HUES64 (cell line): ENCODE data around the gene FANCE.
A peak's percentile ranks its signal among the peaks of the same experiment; 100 is the strongest.

ENCODE experiments used
- H3K27ac ChIP-seq: 2 replicates; pipeline ENCODE4 v1.7.0; 2013; ENCODE audit warnings: low read depth, low read length, inconsistent platforms
- H3K27me3 ChIP-seq: 2 replicates; pipeline ENCODE4 v1.6.1; 2013; ENCODE audit warnings: mild to moderate bottlenecking, low read length; ENCODE audit not compliant: insufficient read depth
- H3K36me3 ChIP-seq: 2 replicates; pipeline ENCODE4 v1.6.1; 2013; ENCODE audit warnings: mild to moderate bottlenecking, low read length; ENCODE audit not compliant: insufficient read depth
- H3K4me1 ChIP-seq: 2 replicates; pipeline ENCODE4 v1.6.1; 2013; ENCODE audit warnings: mild to moderate bottlenecking, low read length, moderate library complexity; ENCODE audit not compliant: insufficient read depth
- H3K4me3 ChIP-seq: 2 replicates; pipeline ENCODE4 v1.5.1; 2013; ENCODE audit warnings: mild to moderate bottlenecking, low read length, moderate library complexity
- H3K9ac ChIP-seq: 2 replicates; pipeline ENCODE4 v1.6.1; 2013; ENCODE audit warnings: mild to moderate bottlenecking, low read depth, low read length
- H3K9me3 ChIP-seq: 2 replicates; pipeline ENCODE4 v1.6.1; 2013; ENCODE audit warnings: low read depth, low read length; ENCODE audit not compliant: insufficient read depth
- WGBS: fragments of 150-250, 120-280 bp; methylation state at CpG from one replicate; pipeline ENCODE4 v1.1.7; 2013; ENCODE audit warnings: missing lambda C conversion rate; 5-methylcytosine and 5-hydroxymethylcytosine counted together

The FANCE gene

DNA sequence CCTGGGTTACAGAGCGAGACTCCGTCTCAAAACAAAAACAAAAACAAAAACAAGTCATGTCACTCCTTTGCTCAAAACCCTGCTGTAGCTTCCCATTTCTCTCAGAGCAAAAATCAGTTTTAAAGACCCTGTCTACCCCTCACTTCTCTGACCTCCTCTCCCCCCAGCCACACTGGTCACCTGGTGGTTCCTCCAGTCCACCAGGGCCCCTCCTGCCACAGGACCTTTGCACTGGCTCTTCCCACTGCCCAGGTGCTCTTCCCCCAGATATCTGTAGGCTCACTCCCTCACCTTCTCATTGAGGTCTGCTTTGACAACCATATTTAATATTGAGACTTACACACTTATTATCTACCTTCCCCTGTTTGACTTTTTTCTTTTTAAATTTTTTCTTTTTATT lies 49.6 kb downstream of the FANCE start:
- Histone ChIP-seq H3K36me3 (no peaks in the 10 kb centered on the region), H3K4me1 (peaks cover 18% of the 10 kb centered on the region)
- WGBS = 97% methylated on average over 2 of the region's 2 CpGs

DNA sequence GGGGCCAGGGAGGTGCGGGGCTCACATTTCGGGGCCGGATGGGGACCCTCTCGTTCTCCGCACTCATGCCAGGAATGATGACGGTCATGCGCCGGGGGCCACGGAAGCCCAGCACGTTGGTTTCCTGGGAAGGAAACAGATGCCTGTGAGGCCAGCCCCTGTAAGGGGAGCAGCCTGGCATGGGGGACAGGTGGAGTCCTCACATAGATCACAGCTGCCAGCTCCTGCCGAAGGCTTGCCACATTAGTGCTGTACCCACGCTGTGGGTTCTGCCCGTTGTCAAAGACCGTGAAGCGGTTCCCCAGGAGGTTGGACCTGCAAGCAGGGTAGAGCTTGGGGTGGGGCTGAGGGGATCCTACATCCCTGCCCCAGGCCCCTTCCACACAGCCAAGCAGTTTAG lies 51.4 kb downstream of the FANCE start:
- peaks cover 4% of the 10 kb centered on the region for H3K27me3 ChIP-seq
- H3K9ac ChIP-seq = no peak overlapping the region
- H3K4me3 ChIP-seq = no peak overlapping the region
- H3K4me1 ChIP-seq = peaks cover 24% of the 10 kb centered on the region
- WGBS = 90% methylated on average over 15 of the region's 15 CpGs
- H3K36me3 ChIP-seq = no peaks in the 10 kb centered on the region
- H3K9me3 ChIP-seq = no peaks in the 10 kb centered on the region
- no peak overlapping the region for H3K27ac ChIP-seq

More for the DNA sequence above, 49.6 kb downstream of the FANCE start:
- H3K27me3 ChIP-seq = peaks cover 8% of the 10 kb centered on the region
- no peaks in the 10 kb centered on the region for H3K9me3 ChIP-seq
- H3K27ac ChIP-seq = no peak overlapping the region
- no peak overlapping the region for H3K4me3 ChIP-seq
- H3K9ac ChIP-seq = no peak overlapping the region

DNA sequence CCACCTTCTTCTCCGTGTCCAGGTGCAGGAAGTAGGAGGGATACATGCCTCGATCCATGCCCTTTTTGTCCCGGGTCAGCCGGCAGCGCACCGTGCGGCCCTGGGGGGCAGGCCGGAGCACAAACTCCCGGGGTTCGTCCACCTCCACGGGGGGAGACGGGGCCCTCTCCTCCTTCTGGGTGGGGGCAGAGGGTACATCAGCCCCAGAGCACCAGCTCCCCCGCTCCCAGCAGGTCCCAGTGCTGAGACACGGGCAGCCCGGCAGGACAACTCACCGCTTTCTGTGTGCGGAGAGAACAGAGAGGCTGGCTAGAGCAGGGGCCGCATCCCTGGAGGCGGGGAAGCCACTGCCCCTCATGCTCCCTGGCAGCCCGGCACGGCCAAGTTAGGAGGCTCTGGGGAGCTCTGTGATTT lies 53.9 kb downstream of the FANCE start:
- Histone ChIP-seq H3K36me3 (no peaks in the 10 kb centered on the region), H3K9me3 (no peaks in the 10 kb centered on the region), H3K9ac (no peak overlapping the region), H3K27me3 (no peaks in the 10 kb centered on the region; the same call in 1 of the 2 replicates), H3K4me3 (peak overlapping the region; percentile 27), H3K27ac (no peak overlapping the region), H3K4me1 (peaks cover 20% of the 10 kb centered on the region; the same call in 1 of the 2 replicates)
- 40% methylated on average over 21 of the region's 21 CpGs for WGBS

DNA sequence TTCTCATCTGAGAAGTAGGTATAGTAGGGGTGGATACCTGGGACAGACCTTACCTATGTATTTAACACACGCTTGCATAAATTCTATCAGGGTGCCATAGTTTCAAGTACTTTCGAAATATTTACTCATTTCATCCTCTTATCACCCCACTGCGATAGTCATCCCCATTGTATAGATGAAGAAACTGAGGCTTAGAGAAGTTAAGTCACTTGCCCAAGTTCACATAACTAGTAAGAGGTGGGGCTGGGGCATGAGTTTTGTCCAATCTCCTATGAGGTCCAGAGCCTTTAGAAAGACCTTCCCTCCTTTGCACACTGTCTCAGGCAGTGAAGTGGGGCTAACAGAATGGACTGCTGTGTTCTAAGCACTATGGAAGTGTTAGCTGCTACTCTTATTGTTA lies 54.4 kb downstream of the FANCE start:
- Histone ChIP-seq H3K27me3 (no peaks in the 10 kb centered on the region; the same call in 1 of the 2 replicates), H3K9me3 (no peaks in the 10 kb centered on the region), H3K9ac (no peak overlapping the region)

DNA sequence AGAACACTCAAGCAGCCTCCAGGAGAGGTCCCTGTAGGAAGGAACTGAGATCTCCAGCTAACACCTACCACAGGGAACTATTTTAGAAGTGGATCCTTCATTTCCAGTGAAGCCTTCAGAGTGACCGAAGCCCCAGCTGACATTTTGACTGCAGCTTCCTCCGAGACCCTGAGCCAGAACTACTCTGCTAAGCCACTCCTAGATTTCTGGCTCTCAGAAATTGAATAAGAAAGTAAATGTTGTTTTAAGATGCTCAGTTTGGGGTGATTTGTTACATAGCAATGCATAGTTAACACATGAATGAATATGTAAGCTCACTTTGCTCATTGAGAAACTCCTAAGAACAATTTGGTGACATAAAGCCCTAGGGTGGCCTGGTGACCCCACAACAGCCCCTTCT lies 55.1 kb downstream of the FANCE start:
- H3K4me1 ChIP-seq = peaks cover 21% of the 10 kb centered on the region; the same call in 1 of the 2 replicates
- H3K36me3 ChIP-seq = no peaks in the 10 kb centered on the region
- H3K27ac ChIP-seq = no peak overlapping the region
- 82% methylated on average over 2 of the region's 2 CpGs for WGBS
- no peaks in the 10 kb centered on the region for H3K9me3 ChIP-seq
- no peak overlapping the region for H3K9ac ChIP-seq
- H3K4me3 ChIP-seq = no peak overlapping the region
- no peaks in the 10 kb centered on the region; the same call in 1 of the 2 replicates for H3K27me3 ChIP-seq

More for the DNA sequence above, 54.4 kb downstream of the FANCE start:
- Histone ChIP-seq H3K4me3 (no peak overlapping the region), H3K4me1 (peaks cover 20% of the 10 kb centered on the region; the same call in 1 of the 2 replicates), H3K36me3 (no peaks in the 10 kb centered on the region), H3K27ac (no peak overlapping the region)
- 100% methylated on average over 3 of the region's 3 CpGs for WGBS

DNA sequence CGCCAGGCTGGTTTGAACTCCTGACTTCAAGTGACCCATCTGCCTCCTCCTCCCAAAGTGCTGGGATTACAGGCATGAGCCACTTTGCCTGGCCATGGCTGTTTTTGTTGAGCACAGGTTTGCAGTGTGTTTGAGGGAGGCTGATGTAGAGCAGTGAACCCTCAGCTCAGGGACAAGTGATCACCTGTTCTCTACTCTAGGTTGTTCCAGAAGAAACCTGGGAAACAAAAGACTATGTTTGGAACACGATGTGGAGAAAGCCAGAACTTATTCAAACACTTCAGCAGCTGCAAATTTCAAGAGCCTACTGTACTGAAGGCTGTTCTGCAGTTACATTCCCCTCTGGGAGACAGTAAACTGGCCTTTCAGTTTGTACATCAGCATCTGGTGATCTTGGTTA lies 55.9 kb downstream of the FANCE start:
- Histone ChIP-seq H3K4me3 (no peak overlapping the region), H3K27me3 (no peaks in the 10 kb centered on the region; the same call in 1 of the 2 replicates), H3K9me3 (no peaks in the 10 kb centered on the region), H3K9ac (no peak overlapping the region), H3K36me3 (no peaks in the 10 kb centered on the region), H3K4me1 (peaks cover 23% of the 10 kb centered on the region; the same call in 1 of the 2 replicates), H3K27ac (no peak overlapping the region)
- WGBS = 86% methylated on average over 2 of the region's 2 CpGs

DNA sequence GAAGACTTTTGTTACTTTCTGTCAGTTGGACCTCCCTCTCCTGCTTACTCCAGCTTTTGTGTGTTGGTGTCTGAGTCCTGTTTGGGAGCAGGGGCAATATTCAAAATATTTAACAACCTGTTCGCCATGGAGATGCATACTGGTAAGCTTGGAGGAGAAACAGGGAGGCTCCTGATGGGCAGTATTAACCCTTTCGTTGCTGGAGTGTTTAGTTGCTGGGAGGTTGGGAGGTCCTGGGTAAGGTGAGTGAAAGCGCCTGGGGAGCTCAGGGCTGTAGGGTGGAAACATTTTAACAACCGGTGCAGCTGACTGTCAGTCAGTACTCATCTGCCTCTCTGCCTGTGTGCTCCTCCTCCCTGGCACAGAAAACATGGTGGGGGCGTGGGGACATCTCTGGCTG lies 56.4 kb downstream of the FANCE start:
- Histone ChIP-seq H3K4me1 (peaks cover 23% of the 10 kb centered on the region; the same call in 1 of the 2 replicates), H3K36me3 (no peaks in the 10 kb centered on the region), H3K9me3 (no peaks in the 10 kb centered on the region), H3K27me3 (no peaks in the 10 kb centered on the region; the same call in 1 of the 2 replicates), H3K27ac (no peak overlapping the region), H3K9ac (no peak overlapping the region), H3K4me3 (no peak overlapping the region)
- 55% methylated on average over 5 of the region's 5 CpGs for WGBS

DNA sequence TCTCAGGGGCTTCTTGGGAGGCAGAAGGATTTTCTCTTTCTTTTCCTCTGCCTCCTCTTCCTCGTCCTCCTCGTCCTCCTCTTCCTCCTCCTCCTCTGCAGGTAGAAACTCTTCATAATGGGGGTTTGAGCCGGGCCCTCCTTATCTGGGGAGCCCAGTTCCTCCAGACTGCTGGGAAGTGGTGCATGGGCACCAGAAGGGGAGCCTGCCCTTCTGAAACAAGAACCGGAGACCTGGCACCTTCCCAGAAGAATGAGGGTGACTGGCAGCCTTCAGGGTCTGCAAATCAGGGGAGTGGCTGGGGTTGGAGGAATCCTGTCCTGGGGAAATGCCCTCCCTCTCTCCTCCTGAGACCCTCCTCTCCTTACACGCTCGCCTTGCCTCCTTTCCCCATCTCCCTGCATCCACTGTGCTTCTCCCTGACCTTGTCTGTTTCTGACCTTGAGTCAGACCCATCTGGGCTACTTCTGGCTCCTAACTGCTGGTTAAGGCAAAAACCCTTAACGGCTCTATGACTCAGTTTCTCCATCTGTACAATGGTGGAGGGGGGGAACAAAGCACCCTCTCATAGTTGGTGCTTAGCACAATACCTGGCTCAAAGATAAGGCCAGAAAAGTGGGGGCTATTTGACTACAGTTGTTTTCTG lies 58.9 kb downstream of the FANCE start:
- H3K27me3 ChIP-seq = no peaks in the 10 kb centered on the region; the same call in 1 of the 2 replicates
- WGBS = 83% methylated on average over 7 of the region's 7 CpGs

DNA sequence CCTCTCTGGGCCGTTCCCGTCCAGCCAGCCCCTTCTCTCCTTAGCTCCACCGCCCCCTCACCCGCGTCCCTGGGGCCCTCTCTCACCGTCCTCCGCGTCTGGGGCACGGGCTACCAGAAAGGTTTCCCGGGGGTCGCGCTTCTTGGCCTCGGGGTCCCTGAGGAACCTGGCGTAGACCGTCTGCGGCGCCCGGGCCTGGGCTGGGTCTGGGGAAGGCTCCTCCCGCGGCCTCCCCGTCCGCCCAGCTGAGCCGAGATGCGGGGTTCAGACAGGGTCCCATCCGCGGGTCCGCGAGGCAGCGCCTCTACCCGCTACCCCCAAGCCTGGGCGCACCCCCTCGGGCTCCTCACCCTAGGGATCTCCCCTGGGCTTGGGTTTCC lies 59.4 kb downstream of the FANCE start:
- H3K9ac ChIP-seq = no peak overlapping the region
- H3K4me3 ChIP-seq = no peak overlapping the region
- no peaks in the 10 kb centered on the region for H3K9me3 ChIP-seq
- H3K4me1 ChIP-seq = peaks cover 19% of the 10 kb centered on the region; the same call in 1 of the 2 replicates
- H3K27me3 ChIP-seq = no peaks in the 10 kb centered on the region
- WGBS = 80% methylated on average over 32 of the region's 32 CpGs
- no peaks in the 10 kb centered on the region for H3K36me3 ChIP-seq
- H3K27ac ChIP-seq = no peak overlapping the region

More for the DNA sequence above, 58.9 kb downstream of the FANCE start:
- Histone ChIP-seq H3K9ac (no peak overlapping the region), H3K36me3 (no peaks in the 10 kb centered on the region), H3K4me1 (peaks cover 19% of the 10 kb centered on the region; the same call in 1 of the 2 replicates), H3K4me3 (no peak overlapping the region), H3K9me3 (no peaks in the 10 kb centered on the region), H3K27ac (no peak overlapping the region)

DNA sequence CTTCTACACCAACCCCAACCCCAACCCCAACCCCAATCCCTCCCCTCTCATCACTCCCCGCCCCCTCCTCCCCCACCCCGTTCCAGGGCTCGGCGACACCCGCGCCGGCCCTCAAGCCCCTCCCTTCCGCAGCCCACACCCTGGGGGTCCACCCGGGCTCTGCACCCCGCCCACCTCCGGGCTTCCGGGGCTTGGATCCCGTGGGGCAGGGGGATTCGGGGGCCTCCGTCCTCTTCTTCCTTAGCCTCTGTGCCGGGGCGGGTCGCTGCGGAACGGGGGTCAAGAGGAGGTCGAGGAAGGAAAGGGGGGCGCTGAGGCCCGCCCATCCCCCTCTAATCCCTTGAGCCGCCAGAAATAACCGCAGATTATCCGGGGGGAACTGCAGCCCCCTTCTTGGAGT lies 59.9 kb downstream of the FANCE start:
- 0 out of 2 replicates have a peak overlapping the region, but pooled peaks have one; percentile 16 for H3K4me3 ChIP-seq
- WGBS = 61% methylated on average over 25 of the region's 26 CpGs

DNA sequence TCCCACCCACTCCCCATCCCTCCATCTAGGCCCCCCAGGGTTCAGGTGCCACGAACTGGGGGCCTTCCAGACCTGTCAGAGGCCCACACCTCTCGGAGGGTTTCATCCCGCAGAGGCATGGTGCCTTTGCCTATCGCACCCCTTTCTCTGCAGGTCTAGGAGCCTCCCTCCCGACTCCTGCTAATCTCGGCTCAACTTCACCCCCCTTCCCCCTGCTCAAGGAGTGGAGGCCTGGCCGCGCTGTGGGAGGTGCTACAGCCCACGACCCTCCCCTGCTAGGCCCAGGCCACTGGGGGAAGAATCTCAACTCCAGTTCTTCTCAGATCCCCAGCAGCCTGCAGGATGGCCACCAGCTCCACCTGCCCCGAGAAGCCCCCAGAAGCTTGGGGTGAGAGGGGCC lies 60.6 kb downstream of the FANCE start, which contains the start of gene TULP1:
TSS of gene TULP1 (minus strand) at position 157 of the 400 bp plus-strand sequence. CDS start at position 119, 38 bp downstream.
- H3K27me3 ChIP-seq = no peaks in the 10 kb centered on the region
- H3K27ac ChIP-seq = no peak within 1 kb of the TSS
- no peak within 1 kb of the TSS for H3K9ac ChIP-seq
- H3K4me1 ChIP-seq = peaks cover 15% of the 10 kb centered on the region; the same call in 1 of the 2 replicates
- H3K9me3 ChIP-seq = no peaks in the 10 kb centered on the region
- no peaks in the 10 kb centered on the region for H3K36me3 ChIP-seq
- WGBS = 58% methylated on average over 10 of the region's 10 CpGs
- 0 out of 2 replicates have a peak within 1 kb of the TSS, but pooled peaks have one; percentile 16 for H3K4me3 ChIP-seq

More for the DNA sequence above, 59.9 kb downstream of the FANCE start:
- H3K36me3 ChIP-seq = no peaks in the 10 kb centered on the region
- no peaks in the 10 kb centered on the region for H3K9me3 ChIP-seq
- no peaks in the 10 kb centered on the region for H3K27me3 ChIP-seq
- H3K4me1 ChIP-seq = peaks cover 19% of the 10 kb centered on the region; the same call in 1 of the 2 replicates
- H3K27ac ChIP-seq = no peak overlapping the region
- no peak overlapping the region for H3K9ac ChIP-seq
